NCI-H187 treated with DMSO at 0.1 percent for 48 hours (cell line): ENCODE results near the gene RBM47.

Source experiments
- DNase-seq: peaks from one replicate; lab custom pipeline; 2025; lab: John Stamatoyannopoulos, UW

The RBM47 gene

GRCh38 chr4:40406340-40406739 lies 223.3 kb downstream of the RBM47 start:
- no peak for DNase-seq

GRCh38 chr4:40405193-40405592 lies 224.5 kb downstream of the RBM47 start:
- DNase-seq, result no peak

GRCh38 chr4:40403081-40403480 lies 226.6 kb downstream of the RBM47 start:
- no peak for DNase-seq

DNA sequence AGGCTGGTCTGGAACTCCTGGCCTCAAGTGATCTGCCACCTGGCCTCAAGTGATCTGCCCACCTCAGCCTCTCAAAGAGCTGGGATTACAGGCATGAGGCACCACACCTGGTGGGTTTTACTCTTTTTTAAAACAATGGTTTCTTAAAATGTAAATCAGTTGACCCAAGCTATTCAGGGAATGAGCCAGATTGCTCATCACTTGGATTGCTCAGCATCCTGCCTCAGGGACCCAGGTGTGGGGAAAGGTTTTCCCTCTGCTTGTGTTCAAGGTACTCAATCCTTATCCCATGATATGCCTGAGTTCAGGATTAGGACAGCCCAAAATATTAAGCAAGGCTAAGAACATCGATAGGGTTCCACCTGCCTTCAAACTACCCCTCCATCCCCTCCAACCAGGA lies 227.1 kb downstream of the RBM47 start:
- DNase-seq, result no peak

- DNase-seq, result no peak
These were observed 228.0 kb downstream of the RBM47 start for GRCh38 chr4:40401631-40402030.

GRCh38 chr4:40401096-40401495 lies 228.6 kb downstream of the RBM47 start:
- DNase-seq, result no peak

GRCh38 chr4:40399578-40399977 lies 230.1 kb downstream of the RBM47 start:
- no peak for DNase-seq

- DNase-seq, result peak; percentile 84
These were observed 233.5 kb downstream of the RBM47 start for GRCh38 chr4:40395908-40396793.

DNA sequence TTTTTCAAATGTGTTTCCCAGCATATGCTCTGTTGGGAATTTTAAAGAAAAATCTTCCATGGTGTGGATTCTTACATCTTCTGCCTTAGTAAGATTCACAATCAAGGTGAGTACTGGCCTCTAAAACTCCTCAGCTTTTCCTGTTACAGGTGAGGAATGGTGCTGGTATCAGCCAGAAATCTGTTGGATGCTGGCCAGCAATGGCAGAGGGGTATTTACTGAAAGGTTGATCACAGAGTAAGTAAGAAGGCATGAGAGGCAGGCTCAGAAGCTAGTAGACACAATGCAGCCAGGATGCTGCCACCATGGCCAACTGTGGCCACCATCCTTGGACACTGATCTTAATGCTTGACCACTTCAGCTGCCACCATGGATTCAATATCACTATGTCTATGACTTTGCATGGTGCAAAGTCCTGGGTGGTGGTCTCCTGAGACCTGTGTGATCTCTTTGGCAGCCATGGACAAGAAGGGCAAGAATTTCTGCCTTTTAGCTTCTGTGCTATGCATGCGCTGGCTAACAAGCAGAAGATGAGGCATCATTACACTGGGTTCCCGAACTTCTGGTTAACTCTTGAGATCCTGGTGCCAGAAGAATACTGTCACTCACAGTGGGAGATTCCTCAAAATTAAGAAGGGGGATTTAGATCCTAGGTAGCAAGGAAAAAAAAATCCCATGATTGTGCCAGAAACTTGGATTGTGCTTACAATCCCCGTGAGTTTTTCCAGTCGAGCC lies 234.3 kb downstream of the RBM47 start:
- DNase-seq, result no peak

GRCh38 chr4:40394236-40394635 lies 235.4 kb downstream of the RBM47 start:
- DNase-seq, result no peak

DNA sequence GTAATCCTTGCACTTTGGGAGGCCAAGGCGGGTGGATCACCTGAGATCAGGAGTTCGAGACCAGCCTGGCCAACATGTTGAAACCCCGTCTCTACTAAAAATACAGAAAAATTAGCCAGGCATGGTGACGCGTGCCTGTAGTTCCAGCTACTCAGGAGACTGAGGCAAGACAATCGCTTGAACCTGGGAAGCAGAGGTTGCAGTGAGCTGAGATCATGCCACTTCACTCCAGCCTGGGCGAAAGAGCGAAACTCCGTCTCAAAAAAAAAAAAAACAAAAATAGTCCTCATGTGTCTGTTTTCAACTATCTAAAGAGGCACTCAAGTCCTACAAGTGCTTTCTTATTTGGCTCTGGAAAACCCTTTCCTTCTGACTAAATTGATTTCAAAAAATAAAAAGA lies 237.4 kb downstream of the RBM47 start:
- peak; percentile 64 for DNase-seq

- DNase-seq, result no peak
These were observed 239.7 kb downstream of the RBM47 start for GRCh38 chr4:40389986-40390385.

GRCh38 chr4:40388239-40388638 lies 241.4 kb downstream of the RBM47 start:
- no peak for DNase-seq

DNA sequence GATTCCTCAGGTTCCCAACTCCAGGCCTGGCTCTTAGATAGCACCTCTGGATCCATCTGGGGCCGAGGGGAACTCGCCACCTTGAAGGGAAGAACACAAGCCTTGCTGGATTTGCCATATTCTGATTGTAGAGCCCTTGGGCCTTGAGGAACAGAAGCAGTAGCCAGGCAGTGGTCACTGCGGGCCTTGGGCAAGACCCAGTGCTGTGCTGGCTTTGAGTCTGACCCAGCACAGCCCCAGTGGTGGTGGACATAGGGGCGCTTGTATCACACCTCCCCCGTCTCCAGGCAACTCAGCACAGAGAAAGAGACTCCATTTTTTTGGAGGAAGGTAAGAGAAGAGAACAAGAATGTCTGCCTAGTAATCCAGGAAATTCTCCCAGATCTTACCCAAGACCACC lies 249.0 kb downstream of the RBM47 start:
- DNase-seq, result no peak

GRCh38 chr4:40379248-40379647 lies 250.4 kb downstream of the RBM47 start:
- no peak for DNase-seq

- DNase-seq, result no peak
These were observed 251.0 kb downstream of the RBM47 start for GRCh38 chr4:40378619-40379018.

- DNase-seq, result no peak
These were observed 251.9 kb downstream of the RBM47 start for GRCh38 chr4:40377512-40378365.

- DNase-seq, result no peak
These were observed 254.0 kb downstream of the RBM47 start for GRCh38 chr4:40375620-40376019.

- no peak for DNase-seq
These were observed 254.6 kb downstream of the RBM47 start for GRCh38 chr4:40375095-40375494.

- DNase-seq, result no peak
These were observed 256.0 kb downstream of the RBM47 start for GRCh38 chr4:40373636-40374035.
